ENCODE results near the gene ZNRF1.
"Not testable (repeated sequence)": the region's sequence is repeated elsewhere in the genome, so short reads cannot be mapped to it uniquely, and the experiment has no call there.

Gene ZNRF1

GRCh38 chr16:75012380-75013081, 13.7 kb downstream of the ZNRF1 start:
- H3K36me3 ChIP-seq (ENCODE audit: control insufficient read depth in 1 of 2, insufficient read depth in 2 of 2, low read length in 2 of 2), result no peaks in the 10 kb centered on the region
- H3K27ac ChIP-seq (ENCODE audit: low read depth, low read length), result no peak overlapping the region
- H3K9me3 ChIP-seq (ENCODE audit: control insufficient read depth in 1 of 2, low read length in 2 of 2), result no peaks in the 10 kb centered on the region
- no peak overlapping the region for H3K9ac ChIP-seq (ENCODE audit: low read depth in 1 of 2, low read length in 2 of 2)
- H3K4me3 ChIP-seq (ENCODE audit: low read depth in 1 of 2, low read length in 2 of 2), result no peak overlapping the region
- H3K4me1 ChIP-seq (ENCODE audit: control insufficient read depth in 1 of 2, insufficient read depth in 2 of 2, low read length in 2 of 2), result peaks cover 11 to 19% of the 10 kb centered on the region in 2 donors
- H3K27me3 ChIP-seq (ENCODE audit: control insufficient read depth in 1 of 2, insufficient read depth in 2 of 2, low read length in 2 of 2), result no peaks in the 10 kb centered on the region

- not testable (repeated sequence) for H3K27ac ChIP-seq (ENCODE audit: low read depth, low read length); H3K36me3 ChIP-seq (ENCODE audit: control insufficient read depth in 1 of 2, insufficient read depth in 2 of 2, low read length in 2 of 2); H3K9ac ChIP-seq (ENCODE audit: low read depth in 1 of 2, low read length in 2 of 2); H3K27me3 ChIP-seq (ENCODE audit: control insufficient read depth in 1 of 2, insufficient read depth in 2 of 2, low read length in 2 of 2); H3K4me3 ChIP-seq (ENCODE audit: low read depth in 1 of 2, low read length in 2 of 2); H3K9me3 ChIP-seq (ENCODE audit: control insufficient read depth in 1 of 2, low read length in 2 of 2)
- H3K4me1 ChIP-seq (ENCODE audit: control insufficient read depth in 1 of 2, insufficient read depth in 2 of 2, low read length in 2 of 2), result peaks cover 11 to 23% of the 10 kb centered on the region in 2 donors
These were observed 14.3 kb downstream of the ZNRF1 start for GRCh38 chr16:75013123-75013522.

GRCh38 chr16:75014318-75014717, 15.5 kb downstream of the ZNRF1 start:
- Histone ChIP-seq H3K9me3 (ENCODE audit: control insufficient read depth in 1 of 2, low read length in 2 of 2) (no peaks in the 10 kb centered on the region), H3K27me3 (ENCODE audit: control insufficient read depth in 1 of 2, insufficient read depth in 2 of 2, low read length in 2 of 2) (no peaks in the 10 kb centered on the region), H3K36me3 (ENCODE audit: control insufficient read depth in 1 of 2, insufficient read depth in 2 of 2, low read length in 2 of 2) (no peaks in the 10 kb centered on the region), H3K27ac (ENCODE audit: low read depth, low read length) (no peak overlapping the region), H3K4me1 (ENCODE audit: control insufficient read depth in 1 of 2, insufficient read depth in 2 of 2, low read length in 2 of 2) (peaks cover 11 to 26% of the 10 kb centered on the region in 2 donors), H3K9ac (ENCODE audit: low read depth in 1 of 2, low read length in 2 of 2) (no peak overlapping the region), H3K4me3 (ENCODE audit: low read depth in 1 of 2, low read length in 2 of 2) (no peak overlapping the region)

GRCh38 chr16:75016451-75017081, 17.7 kb downstream of the ZNRF1 start:
- H3K27me3 ChIP-seq (ENCODE audit: control insufficient read depth in 1 of 2, insufficient read depth in 2 of 2, low read length in 2 of 2); H3K9me3 ChIP-seq (ENCODE audit: control insufficient read depth in 1 of 2, low read length in 2 of 2); H3K27ac ChIP-seq (ENCODE audit: low read depth, low read length); H3K9ac ChIP-seq (ENCODE audit: low read depth in 1 of 2, low read length in 2 of 2); H3K4me3 ChIP-seq (ENCODE audit: low read depth in 1 of 2, low read length in 2 of 2); H3K36me3 ChIP-seq (ENCODE audit: control insufficient read depth in 1 of 2, insufficient read depth in 2 of 2, low read length in 2 of 2): not testable (repeated sequence)
- peaks cover 7 to 21% of the 10 kb centered on the region in 2 donors for H3K4me1 ChIP-seq (ENCODE audit: control insufficient read depth in 1 of 2, insufficient read depth in 2 of 2, low read length in 2 of 2)

GRCh38 chr16:75017670-75018525, 19.1 kb downstream of the ZNRF1 start:
- Histone ChIP-seq H3K9me3 (ENCODE audit: control insufficient read depth in 1 of 2, low read length in 2 of 2) (peaks cover 4 to 9% of the 10 kb centered on the region in 2 donors), H3K27ac (ENCODE audit: low read depth, low read length) (no peak overlapping the region), H3K27me3 (ENCODE audit: control insufficient read depth in 1 of 2, insufficient read depth in 2 of 2, low read length in 2 of 2) (no peaks in the 10 kb centered on the region), H3K4me1 (ENCODE audit: control insufficient read depth in 1 of 2, insufficient read depth in 2 of 2, low read length in 2 of 2) (peaks cover 0 to 7% of the 10 kb centered on the region in 2 donors), H3K4me3 (ENCODE audit: low read depth in 1 of 2, low read length in 2 of 2) (no peak overlapping the region), H3K9ac (ENCODE audit: low read depth in 1 of 2, low read length in 2 of 2) (no peak overlapping the region), H3K36me3 (ENCODE audit: control insufficient read depth in 1 of 2, insufficient read depth in 2 of 2, low read length in 2 of 2) (peaks cover 0 to 3% of the 10 kb centered on the region in 2 donors)

GRCh38 chr16:75019007-75019406, 20.2 kb downstream of the ZNRF1 start:
- Histone ChIP-seq H3K4me1 (ENCODE audit: control insufficient read depth in 1 of 2, insufficient read depth in 2 of 2, low read length in 2 of 2) (peaks cover 0 to 7% of the 10 kb centered on the region in 2 donors), H3K27me3 (ENCODE audit: control insufficient read depth in 1 of 2, insufficient read depth in 2 of 2, low read length in 2 of 2) (no peaks in the 10 kb centered on the region), H3K9ac (ENCODE audit: low read depth in 1 of 2, low read length in 2 of 2) (no peak overlapping the region), H3K9me3 (ENCODE audit: control insufficient read depth in 1 of 2, low read length in 2 of 2) (peaks cover 4 to 9% of the 10 kb centered on the region in 2 donors), H3K4me3 (ENCODE audit: low read depth in 1 of 2, low read length in 2 of 2) (no peak overlapping the region), H3K36me3 (ENCODE audit: control insufficient read depth in 1 of 2, insufficient read depth in 2 of 2, low read length in 2 of 2) (peaks cover 0 to 3% of the 10 kb centered on the region in 2 donors), H3K27ac (ENCODE audit: low read depth, low read length) (no peak overlapping the region)

GRCh38 chr16:75019586-75019985, 20.8 kb downstream of the ZNRF1 start:
- Histone ChIP-seq H3K9me3 (ENCODE audit: control insufficient read depth in 1 of 2, low read length in 2 of 2) (peaks cover 4 to 9% of the 10 kb centered on the region in 2 donors), H3K4me1 (ENCODE audit: control insufficient read depth in 1 of 2, insufficient read depth in 2 of 2, low read length in 2 of 2) (peaks cover 0 to 7% of the 10 kb centered on the region in 2 donors), H3K4me3 (ENCODE audit: low read depth in 1 of 2, low read length in 2 of 2) (no peak overlapping the region), H3K27ac (ENCODE audit: low read depth, low read length) (no peak overlapping the region), H3K27me3 (ENCODE audit: control insufficient read depth in 1 of 2, insufficient read depth in 2 of 2, low read length in 2 of 2) (no peaks in the 10 kb centered on the region), H3K9ac (ENCODE audit: low read depth in 1 of 2, low read length in 2 of 2) (no peak overlapping the region), H3K36me3 (ENCODE audit: control insufficient read depth in 1 of 2, insufficient read depth in 2 of 2, low read length in 2 of 2) (peaks cover 0 to 3% of the 10 kb centered on the region in 2 donors)

GRCh38 chr16:75021410-75021809, 22.6 kb downstream of the ZNRF1 start:
- no peak overlapping the region for H3K4me3 ChIP-seq (ENCODE audit: low read depth in 1 of 2, low read length in 2 of 2)
- peaks cover 0 to 7% of the 10 kb centered on the region in 2 donors for H3K4me1 ChIP-seq (ENCODE audit: control insufficient read depth in 1 of 2, insufficient read depth in 2 of 2, low read length in 2 of 2)
- peaks cover 4 to 9% of the 10 kb centered on the region in 2 donors for H3K9me3 ChIP-seq (ENCODE audit: control insufficient read depth in 1 of 2, low read length in 2 of 2)
- H3K36me3 ChIP-seq (ENCODE audit: control insufficient read depth in 1 of 2, insufficient read depth in 2 of 2, low read length in 2 of 2), result peaks cover 0 to 3% of the 10 kb centered on the region in 2 donors
- no peaks in the 10 kb centered on the region for H3K27me3 ChIP-seq (ENCODE audit: control insufficient read depth in 1 of 2, insufficient read depth in 2 of 2, low read length in 2 of 2)
- H3K27ac ChIP-seq (ENCODE audit: low read depth, low read length), result no peak overlapping the region
- H3K9ac ChIP-seq (ENCODE audit: low read depth in 1 of 2, low read length in 2 of 2), result no peak overlapping the region

GRCh38 chr16:75022567-75022966, 23.7 kb downstream of the ZNRF1 start:
- Histone ChIP-seq H3K9ac (ENCODE audit: low read depth in 1 of 2, low read length in 2 of 2) (no peak overlapping the region), H3K27ac (ENCODE audit: low read depth, low read length) (no peak overlapping the region), H3K9me3 (ENCODE audit: control insufficient read depth in 1 of 2, low read length in 2 of 2) (peaks cover 4 to 9% of the 10 kb centered on the region in 2 donors), H3K36me3 (ENCODE audit: control insufficient read depth in 1 of 2, insufficient read depth in 2 of 2, low read length in 2 of 2) (peaks cover 0 to 3% of the 10 kb centered on the region in 2 donors), H3K4me3 (ENCODE audit: low read depth in 1 of 2, low read length in 2 of 2) (no peak overlapping the region), H3K4me1 (ENCODE audit: control insufficient read depth in 1 of 2, insufficient read depth in 2 of 2, low read length in 2 of 2) (peaks cover 0 to 7% of the 10 kb centered on the region in 2 donors), H3K27me3 (ENCODE audit: control insufficient read depth in 1 of 2, insufficient read depth in 2 of 2, low read length in 2 of 2) (no peaks in the 10 kb centered on the region)

GRCh38 chr16:75023009-75023408, 24.2 kb downstream of the ZNRF1 start:
- peaks cover 0 to 3% of the 10 kb centered on the region in 2 donors for H3K36me3 ChIP-seq (ENCODE audit: control insufficient read depth in 1 of 2, insufficient read depth in 2 of 2, low read length in 2 of 2)
- no peak overlapping the region for H3K9ac ChIP-seq (ENCODE audit: low read depth in 1 of 2, low read length in 2 of 2)
- no peak overlapping the region for H3K27ac ChIP-seq (ENCODE audit: low read depth, low read length)
- peaks cover 4 to 9% of the 10 kb centered on the region in 2 donors for H3K9me3 ChIP-seq (ENCODE audit: control insufficient read depth in 1 of 2, low read length in 2 of 2)
- H3K27me3 ChIP-seq (ENCODE audit: control insufficient read depth in 1 of 2, insufficient read depth in 2 of 2, low read length in 2 of 2), result no peaks in the 10 kb centered on the region
- H3K4me1 ChIP-seq (ENCODE audit: control insufficient read depth in 1 of 2, insufficient read depth in 2 of 2, low read length in 2 of 2), result peaks cover 0 to 5% of the 10 kb centered on the region in 2 donors
- H3K4me3 ChIP-seq (ENCODE audit: low read depth in 1 of 2, low read length in 2 of 2), result no peak overlapping the region
